T follicular helper cell (primary cell): ENCODE results near the gene CDC42EP5.
"Not testable (repeated sequence)": the region's sequence is repeated elsewhere in the genome, so short reads cannot be mapped to it uniquely, and the experiment has no call there.

Source experiments
- DNase-seq: peaks from one replicate; pipeline ENCODE4 v3.0.0-alpha.2; 2020; ENCODE audit warnings: low read depth
- total RNA-seq, 2 experiments: gene quantifications; one replicate each; lab custom pipeline; 2026; lab: John Stamatoyannopoulos, UW

CDC42EP5 gene
- total RNA-seq, result 0 to 0.04 reads per million in 2 experiments

- no peak for DNase-seq
Measured at GRCh38 chr19:54473071-54473891, at the start of gene CDC42EP5. Gene CDC42EP5, minus strand, starts transcription at chr19:54473296. Its CDS starts 7,749 bp downstream, at chr19:54465547.

- DNase-seq, result no peak
Measured at GRCh38 chr19:54521860-54522513, 48.9 kb upstream of the CDC42EP5 start.

GRCh38 chr19:54521022-54521859, 48.1 kb upstream of the CDC42EP5 start:
- DNase-seq, result no peak

- no peak for DNase-seq
Measured at GRCh38 chr19:54518844-54519243, 45.7 kb upstream of the CDC42EP5 start.

- DNase-seq, result peak; percentile 33
Measured at GRCh38 chr19:54517483-54517882, 44.4 kb upstream of the CDC42EP5 start.

- no peak for DNase-seq
Measured at GRCh38 chr19:54515156-54515555, 42.1 kb upstream of the CDC42EP5 start.

- not testable (repeated sequence) for DNase-seq
Measured at GRCh38 chr19:54509200-54509940, 36.3 kb upstream of the CDC42EP5 start.

GRCh38 chr19:54508487-54508886, 35.4 kb upstream of the CDC42EP5 start:
- not testable (repeated sequence) for DNase-seq

GRCh38 chr19:54507824-54508223, 34.7 kb upstream of the CDC42EP5 start:
- no peak for DNase-seq

GRCh38 chr19:54507038-54507717, 34.1 kb upstream of the CDC42EP5 start:
- DNase-seq, result not testable (repeated sequence)

- no peak for DNase-seq
Measured at GRCh38 chr19:54506079-54506478, 33.0 kb upstream of the CDC42EP5 start.

- DNase-seq, result not testable (repeated sequence)
Measured at GRCh38 chr19:54505542-54505941, 32.4 kb upstream of the CDC42EP5 start.

- no peak for DNase-seq
Measured at GRCh38 chr19:54502518-54503048, 29.5 kb upstream of the CDC42EP5 start, which contains the start of gene LAIR2. Gene LAIR2, plus strand, starts transcription at chr19:54502831. Its CDS starts 88 bp downstream, at chr19:54502919.

- DNase-seq, result not testable (repeated sequence)
Measured at GRCh38 chr19:54498451-54498772, 25.3 kb upstream of the CDC42EP5 start.

- DNase-seq, result not testable (repeated sequence)
Measured at GRCh38 chr19:54497747-54498450, 24.8 kb upstream of the CDC42EP5 start.

- not testable (repeated sequence) for DNase-seq
Measured at GRCh38 chr19:54495284-54495683, 22.2 kb upstream of the CDC42EP5 start.

GRCh38 chr19:54493967-54494585, 21.0 kb upstream of the CDC42EP5 start:
- DNase-seq, result no peak

- DNase-seq, result not testable (repeated sequence)
Measured at GRCh38 chr19:54493056-54493455, 20.0 kb upstream of the CDC42EP5 start.

GRCh38 chr19:54492568-54492967, 19.5 kb upstream of the CDC42EP5 start:
- no peak for DNase-seq
